ENCODE measurements around the gene BAHD1.

- no peak for TF ChIP-seq CTCF (IDR thresholded peaks at IDR 0.05)
- TF ChIP-seq EP300 (IDR thresholded peaks at IDR 0.05) = no peak
- no peak for TF ChIP-seq POLR2A (IDR thresholded peaks at IDR 0.05)
These were observed 4.4 kb upstream of the BAHD1 start for GRCh38 chr15:40436116-40436891.

All from ovary (tissue), 3 donors.